GM19193 (cell line): ENCODE measurements around the gene ATP5F1D.

Experiments used
- POLR2A ChIP-seq: IDR thresholded peaks from 4 replicates; pipeline ENCODE4 v1.6.1; 2011; ENCODE audit not compliant: insufficient read depth, insufficient read length; ENCODE audit errors: extremely low read depth

The ATP5F1D gene

GRCh38 chr19:1266129-1266915 lies 24.8 kb downstream of the ATP5F1D start:
- no peak for TF ChIP-seq POLR2A

GRCh38 chr19:1266916-1267476 lies 25.4 kb downstream of the ATP5F1D start:
- no peak for TF ChIP-seq POLR2A

GRCh38 chr19:1267477-1268225 lies 26.1 kb downstream of the ATP5F1D start:
- TF ChIP-seq POLR2A = no peak

- no peak for TF ChIP-seq POLR2A
Observed at GRCh38 chr19:1268226-1269064, 26.9 kb downstream of the ATP5F1D start.

- peak; percentile 100 for TF ChIP-seq POLR2A
Observed at GRCh38 chr19:1269065-1269477, 27.5 kb downstream of the ATP5F1D start, which contains the start of gene CIRBP. CIRBP (plus strand) TSS chr19:1269332; CDS start chr19:1270934, 1,602 bp downstream.

- peak; percentile 62 for TF ChIP-seq POLR2A
Observed at GRCh38 chr19:1269478-1270212, 28.1 kb downstream of the ATP5F1D start.

GRCh38 chr19:1270213-1270853 lies 28.8 kb downstream of the ATP5F1D start:
- TF ChIP-seq POLR2A = no peak

- TF ChIP-seq POLR2A = no peak
Observed at GRCh38 chr19:1270854-1271527, 29.4 kb downstream of the ATP5F1D start.

GRCh38 chr19:1271528-1272422 lies 30.2 kb downstream of the ATP5F1D start:
- TF ChIP-seq POLR2A = peak; percentile 24

GRCh38 chr19:1272423-1273262 lies 31.1 kb downstream of the ATP5F1D start:
- TF ChIP-seq POLR2A = no peak
